Measurements from ENCODE around the gene PTPRE. TPM values are rescaled to one million over a fixed set of nuclear protein-coding genes. Genes with fewer than 3 reads are reported as not detected.

PTPRE gene
- total RNA-seq, 1 donor from 2014 or later: 0.21 TPM

DNA sequence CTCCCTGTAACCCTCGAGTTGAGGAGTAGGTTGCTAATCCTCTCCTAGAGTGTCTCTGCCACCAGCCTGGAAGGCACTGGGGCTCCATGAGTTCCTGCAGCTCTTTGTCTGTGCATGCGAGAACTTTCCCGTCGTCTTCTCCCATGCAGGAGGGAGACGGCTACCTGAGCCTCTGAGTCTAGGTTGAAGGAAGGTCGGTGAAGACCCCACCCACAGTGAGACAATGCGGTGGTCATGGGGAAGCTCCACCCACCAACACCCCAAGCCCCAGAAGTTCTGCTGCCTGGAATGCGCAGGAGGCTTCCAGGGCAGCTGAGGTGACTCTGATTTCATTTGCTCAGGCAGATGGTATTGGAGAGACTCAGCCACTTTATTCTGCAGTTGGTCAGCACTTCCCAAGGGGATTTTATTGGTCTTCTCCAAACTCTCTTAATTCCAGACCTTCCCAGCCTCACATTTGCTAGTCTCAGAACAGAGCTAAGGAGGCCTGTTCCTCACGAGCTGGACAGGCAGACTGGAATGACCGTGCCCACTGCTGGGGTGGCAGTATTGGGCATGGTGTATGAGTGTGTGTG is 36.5 kb downstream of the PTPRE start:
- Histone ChIP-seq H3F3A (ENCODE audit: low read depth) (no peaks in the 10 kb centered on the region), H3K36me3 (no peaks in the 10 kb centered on the region), H3K9ac (no peak overlapping the region), H4K20me1 (ENCODE audit: low read depth) (no peaks in the 10 kb centered on the region), H3K9me3 (ENCODE audit: low read depth) (no peaks in the 10 kb centered on the region), H3K4me1 (no peaks in the 10 kb centered on the region), H3K79me2 (ENCODE audit: low read depth) (no peaks in the 10 kb centered on the region), H3K4me3 (no peak overlapping the region), H2AFZ (replicated peaks) (no peak overlapping the region), H3K27me3 (no peaks in the 10 kb centered on the region), H3K4me2 (no peak overlapping the region), H3K27ac (no peak overlapping the region)
- Mint-ChIP-seq H3K4me3 (no peak overlapping the region), H3K27me3 (ENCODE audit: insufficient read depth, low read depth) (peaks cover 10% of the 10 kb centered on the region), H3K9me3 (no peaks in the 10 kb centered on the region), H3K27ac (no peak overlapping the region), H3K4me1 (peaks cover 5% of the 10 kb centered on the region), H3K36me3 (no peaks in the 10 kb centered on the region)
- TF ChIP-seq, protein P1, sequence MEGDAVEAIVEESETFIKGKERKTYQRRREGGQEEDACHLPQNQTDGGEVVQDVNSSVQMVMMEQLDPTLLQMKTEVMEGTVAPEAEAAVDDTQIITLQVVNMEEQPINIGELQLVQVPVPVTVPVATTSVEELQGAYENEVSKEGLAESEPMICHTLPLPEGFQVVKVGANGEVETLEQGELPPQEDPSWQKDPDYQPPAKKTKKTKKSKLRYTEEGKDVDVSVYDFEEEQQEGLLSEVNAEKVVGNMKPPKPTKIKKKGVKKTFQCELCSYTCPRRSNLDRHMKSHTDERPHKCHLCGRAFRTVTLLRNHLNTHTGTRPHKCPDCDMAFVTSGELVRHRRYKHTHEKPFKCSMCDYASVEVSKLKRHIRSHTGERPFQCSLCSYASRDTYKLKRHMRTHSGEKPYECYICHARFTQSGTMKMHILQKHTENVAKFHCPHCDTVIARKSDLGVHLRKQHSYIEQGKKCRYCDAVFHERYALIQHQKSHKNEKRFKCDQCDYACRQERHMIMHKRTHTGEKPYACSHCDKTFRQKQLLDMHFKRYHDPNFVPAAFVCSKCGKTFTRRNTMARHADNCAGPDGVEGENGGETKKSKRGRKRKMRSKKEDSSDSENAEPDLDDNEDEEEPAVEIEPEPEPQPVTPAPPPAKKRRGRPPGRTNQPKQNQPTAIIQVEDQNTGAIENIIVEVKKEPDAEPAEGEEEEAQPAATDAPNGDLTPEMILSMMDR (IDR thresholded peaks at IDR 0.05): no peak
- TF ChIP-seq EZH2phosphoT487 (IDR thresholded peaks at IDR 0.05) (no peak), EZH2 (IDR thresholded peaks at IDR 0.05) (no peak)
- no peak for DNase-seq (ENCODE audit: low spot score)

DNA sequence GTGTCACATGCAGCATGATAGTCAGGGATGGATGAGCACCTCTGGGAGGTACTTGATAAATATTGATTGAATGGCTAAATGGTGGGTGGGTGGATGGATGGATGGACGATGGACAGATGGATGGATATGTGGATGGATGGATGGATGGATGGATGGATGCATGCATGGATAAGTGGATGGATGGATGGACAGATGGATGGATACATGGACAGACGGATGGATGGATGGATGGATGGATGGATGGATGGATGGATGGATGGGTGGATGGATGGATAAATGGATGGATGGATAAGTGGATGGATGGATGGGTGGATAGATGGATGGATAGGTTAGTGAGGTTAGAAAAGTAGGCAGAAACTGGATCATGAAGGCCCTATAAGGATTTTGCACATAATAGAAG is 37.4 kb downstream of the PTPRE start:
- Mint-ChIP-seq H3K36me3 (no peaks in the 10 kb centered on the region), H3K9me3 (no peaks in the 10 kb centered on the region), H3K27me3 (ENCODE audit: insufficient read depth, low read depth) (peaks cover 7% of the 10 kb centered on the region), H3K4me3 (no peak overlapping the region), H3K27ac (no peak overlapping the region), H3K4me1 (peaks cover 5% of the 10 kb centered on the region)
- TF ChIP-seq, protein P1 (IDR thresholded peaks at IDR 0.05): no peak
- TF ChIP-seq EZH2phosphoT487 (IDR thresholded peaks at IDR 0.05) (no peak), EZH2 (IDR thresholded peaks at IDR 0.05) (no peak)
- Histone ChIP-seq H3K27ac (no peak overlapping the region), H4K20me1 (ENCODE audit: low read depth) (no peaks in the 10 kb centered on the region), H3K4me1 (no peaks in the 10 kb centered on the region), H3K27me3 (no peaks in the 10 kb centered on the region), H3K79me2 (ENCODE audit: low read depth) (no peaks in the 10 kb centered on the region), H3K4me3 (no peak overlapping the region), H3K4me2 (no peak overlapping the region), H2AFZ (replicated peaks) (no peak overlapping the region), H3K9me3 (ENCODE audit: low read depth) (no peaks in the 10 kb centered on the region), H3F3A (ENCODE audit: low read depth) (no peaks in the 10 kb centered on the region), H3K9ac (no peak overlapping the region), H3K36me3 (no peaks in the 10 kb centered on the region)
- no peak for DNase-seq (ENCODE audit: low spot score)

DNA sequence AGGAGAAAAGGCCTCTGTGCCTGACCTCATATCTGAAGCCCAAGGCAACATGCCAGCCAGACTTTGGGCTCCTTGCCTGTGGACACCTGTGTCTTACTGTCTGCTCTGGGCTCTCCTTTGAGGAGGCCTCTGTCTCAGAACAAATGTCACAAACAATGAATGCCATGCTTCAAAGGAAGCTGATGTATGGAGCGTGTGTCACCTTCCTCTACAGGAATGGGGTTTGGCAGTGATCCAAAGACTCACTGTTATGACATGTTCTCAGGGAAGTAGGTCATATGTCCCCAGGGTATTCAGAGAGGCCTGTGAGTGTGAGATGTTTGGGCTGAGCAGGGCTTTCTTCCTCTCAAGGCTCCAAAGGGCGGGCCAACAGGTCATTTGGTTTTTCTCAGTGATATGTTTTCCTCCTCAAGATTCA is 38.4 kb downstream of the PTPRE start:
- H3K4me2 ChIP-seq: no peak overlapping the region
- H3K4me3 Mint-ChIP-seq: no peak overlapping the region
- H3K27ac ChIP-seq: no peak overlapping the region
- H3K4me3 ChIP-seq: no peak overlapping the region
- peaks cover 5% of the 10 kb centered on the region for H3K4me1 Mint-ChIP-seq
- H3K4me1 ChIP-seq: peaks cover 3% of the 10 kb centered on the region
- no peaks in the 10 kb centered on the region for H4K20me1 ChIP-seq (ENCODE audit: low read depth)
- H3K27ac Mint-ChIP-seq: no peak overlapping the region
- no peaks in the 10 kb centered on the region for H3K9me3 Mint-ChIP-seq
- H3K36me3 Mint-ChIP-seq: no peaks in the 10 kb centered on the region
- no peaks in the 10 kb centered on the region for H3K27me3 ChIP-seq
- TF ChIP-seq EZH2phosphoT487 (IDR thresholded peaks at IDR 0.05) (no peak), EZH2 (IDR thresholded peaks at IDR 0.05) (no peak)
- TF ChIP-seq, protein P1 (IDR thresholded peaks at IDR 0.05): no peak
- no peaks in the 10 kb centered on the region for H3K36me3 ChIP-seq
- H3K27me3 Mint-ChIP-seq (ENCODE audit: insufficient read depth, low read depth): peaks cover 7% of the 10 kb centered on the region
- no peak for DNase-seq (ENCODE audit: low spot score)
- H3F3A ChIP-seq (ENCODE audit: low read depth): no peaks in the 10 kb centered on the region
- no peak overlapping the region for H3K9ac ChIP-seq
- no peaks in the 10 kb centered on the region for H3K9me3 ChIP-seq (ENCODE audit: low read depth)
- no peak overlapping the region for H2AFZ ChIP-seq (replicated peaks)
- H3K79me2 ChIP-seq (ENCODE audit: low read depth): no peaks in the 10 kb centered on the region

All from neural progenitor cell (in vitro differentiated cells).